ENCODE measurements around the gene CDA.

The CDA gene

GRCh38 chr1:20588634-20589225 is at the start of gene CDA:
Gene CDA, plus strand, starts transcription at chr1:20589097. Its CDS starts 33 bp downstream, at chr1:20589130.
- H3K27ac Mint-ChIP-seq, result no peak within 1 kb of the TSS
- peaks cover 6% of the 10 kb centered on the region for H3K4me1 Mint-ChIP-seq
- ATAC-seq (ENCODE audit: low read depth) (no peak), DNase-seq (ENCODE audit: low spot score in 2 of 2) (no peak)
- H3K4me3 Mint-ChIP-seq, result no peak within 1 kb of the TSS
- no peaks in the 10 kb centered on the region for H3K36me3 Mint-ChIP-seq
- H3K9me3 Mint-ChIP-seq, result no peaks in the 10 kb centered on the region
- peaks cover 45% of the 10 kb centered on the region for H3K27me3 Mint-ChIP-seq

GRCh38 chr1:20540281-20540680 is 48.6 kb upstream of the CDA start:
- peaks cover 29% of the 10 kb centered on the region for H3K27me3 Mint-ChIP-seq
- no peaks in the 10 kb centered on the region for H3K4me1 Mint-ChIP-seq
- no peak for DNase-seq (ENCODE audit: low spot score in 2 of 2)
- ATAC-seq (ENCODE audit: low read depth), result no peak
- H3K4me3 Mint-ChIP-seq, result no peak overlapping the region
- H3K36me3 Mint-ChIP-seq, result no peaks in the 10 kb centered on the region
- H3K27ac Mint-ChIP-seq, result no peak overlapping the region
- no peaks in the 10 kb centered on the region for H3K9me3 Mint-ChIP-seq

DNA sequence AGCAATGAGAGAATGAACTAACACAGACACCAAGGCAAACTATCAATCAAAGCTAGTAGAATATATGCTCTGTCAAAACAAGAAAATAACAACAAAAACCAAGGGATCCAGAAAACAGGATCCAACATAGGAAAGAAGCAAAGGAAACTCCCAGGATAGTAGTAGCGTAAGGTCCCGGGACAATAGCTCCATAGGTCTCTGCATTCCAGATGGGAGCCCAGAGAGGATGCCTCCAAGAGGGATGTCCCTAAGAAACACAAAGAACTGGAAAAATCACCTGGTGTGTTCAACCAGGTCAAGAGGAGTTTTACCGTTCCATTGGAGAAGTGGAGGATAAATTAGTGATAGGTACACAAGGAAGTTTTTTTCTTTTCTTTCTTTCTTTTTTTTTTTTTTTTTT is 42.3 kb upstream of the CDA start:
- no peak overlapping the region for H3K4me3 Mint-ChIP-seq
- DNase-seq (ENCODE audit: low spot score in 2 of 2) (no peak), ATAC-seq (ENCODE audit: low read depth) (no peak)
- H3K27me3 Mint-ChIP-seq, result peaks cover 22% of the 10 kb centered on the region
- no peaks in the 10 kb centered on the region for H3K36me3 Mint-ChIP-seq
- H3K4me1 Mint-ChIP-seq, result peaks cover 5% of the 10 kb centered on the region
- H3K27ac Mint-ChIP-seq, result no peak overlapping the region
- no peaks in the 10 kb centered on the region for H3K9me3 Mint-ChIP-seq

- Mint-ChIP-seq H3K4me3 (no peak overlapping the region), H3K4me1 (peaks cover 8% of the 10 kb centered on the region), H3K36me3 (no peaks in the 10 kb centered on the region), H3K27me3 (peaks cover 21% of the 10 kb centered on the region), H3K9me3 (no peaks in the 10 kb centered on the region), H3K27ac (no peak overlapping the region)
- no peak for DNase-seq (ENCODE audit: low spot score in 2 of 2)
- ATAC-seq (ENCODE audit: low read depth), result peak; percentile 37
Observed at GRCh38 chr1:20551161-20551560, 37.7 kb upstream of the CDA start.

- no peak within 1 kb of the TSS for H3K27ac Mint-ChIP-seq
- DNase-seq (ENCODE audit: low spot score in 2 of 2), result no peak
- peaks cover 8% of the 10 kb centered on the region for H3K4me1 Mint-ChIP-seq
- no peaks in the 10 kb centered on the region for H3K36me3 Mint-ChIP-seq
- ATAC-seq (ENCODE audit: low read depth), result peak; percentile 48
- peaks cover 16% of the 10 kb centered on the region for H3K27me3 Mint-ChIP-seq
- H3K4me3 Mint-ChIP-seq, result peak within 1 kb of the TSS; percentile 34
- H3K9me3 Mint-ChIP-seq, result no peaks in the 10 kb centered on the region
Observed at GRCh38 chr1:20551945-20552727, 36.8 kb upstream of the CDA start, which contains the start of gene FAM43B. Gene FAM43B, plus strand, starts transcription at chr1:20552573. Its CDS starts 401 bp downstream, at chr1:20552974.

DNA sequence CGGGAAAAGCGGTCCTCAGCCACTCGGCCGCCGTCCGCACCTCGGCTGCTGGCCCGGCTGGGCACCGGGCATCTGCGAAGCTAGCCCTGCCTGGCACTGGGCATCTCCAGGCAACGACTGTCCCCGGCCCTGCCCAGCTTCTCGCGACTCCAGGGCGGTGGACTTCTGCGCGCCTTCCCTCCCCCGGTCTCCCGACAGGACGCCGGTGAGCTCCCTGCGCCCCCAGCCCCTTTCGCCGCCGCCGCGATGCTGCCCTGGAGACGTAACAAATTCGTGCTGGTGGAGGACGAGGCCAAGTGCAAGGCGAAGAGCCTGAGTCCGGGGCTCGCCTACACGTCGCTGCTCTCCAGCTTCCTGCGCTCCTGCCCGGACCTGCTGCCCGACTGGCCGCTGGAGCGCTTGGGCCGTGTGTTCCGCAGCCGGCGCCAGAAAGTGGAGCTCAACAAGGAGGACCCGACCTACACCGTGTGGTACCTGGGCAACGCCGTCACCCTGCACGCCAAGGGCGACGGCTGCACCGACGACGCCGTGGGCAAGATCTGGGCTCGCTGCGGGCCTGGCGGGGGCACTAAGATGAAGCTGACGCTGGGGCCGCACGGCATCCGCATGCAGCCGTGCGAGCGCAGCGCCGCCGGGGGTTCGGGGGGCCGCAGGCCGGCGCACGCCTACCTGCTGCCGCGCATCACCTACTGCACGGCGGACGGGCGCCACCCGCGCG is 36.0 kb upstream of the CDA start:
- H3K9me3 Mint-ChIP-seq, result no peaks in the 10 kb centered on the region
- H3K4me3 Mint-ChIP-seq, result no peak overlapping the region
- DNase-seq (ENCODE audit: low spot score in 2 of 2) (no peak), ATAC-seq (ENCODE audit: low read depth) (no peak)
- H3K36me3 Mint-ChIP-seq, result no peaks in the 10 kb centered on the region
- H3K27me3 Mint-ChIP-seq, result peaks cover 16% of the 10 kb centered on the region
- peaks cover 8% of the 10 kb centered on the region for H3K4me1 Mint-ChIP-seq
- no peak overlapping the region for H3K27ac Mint-ChIP-seq

DNA sequence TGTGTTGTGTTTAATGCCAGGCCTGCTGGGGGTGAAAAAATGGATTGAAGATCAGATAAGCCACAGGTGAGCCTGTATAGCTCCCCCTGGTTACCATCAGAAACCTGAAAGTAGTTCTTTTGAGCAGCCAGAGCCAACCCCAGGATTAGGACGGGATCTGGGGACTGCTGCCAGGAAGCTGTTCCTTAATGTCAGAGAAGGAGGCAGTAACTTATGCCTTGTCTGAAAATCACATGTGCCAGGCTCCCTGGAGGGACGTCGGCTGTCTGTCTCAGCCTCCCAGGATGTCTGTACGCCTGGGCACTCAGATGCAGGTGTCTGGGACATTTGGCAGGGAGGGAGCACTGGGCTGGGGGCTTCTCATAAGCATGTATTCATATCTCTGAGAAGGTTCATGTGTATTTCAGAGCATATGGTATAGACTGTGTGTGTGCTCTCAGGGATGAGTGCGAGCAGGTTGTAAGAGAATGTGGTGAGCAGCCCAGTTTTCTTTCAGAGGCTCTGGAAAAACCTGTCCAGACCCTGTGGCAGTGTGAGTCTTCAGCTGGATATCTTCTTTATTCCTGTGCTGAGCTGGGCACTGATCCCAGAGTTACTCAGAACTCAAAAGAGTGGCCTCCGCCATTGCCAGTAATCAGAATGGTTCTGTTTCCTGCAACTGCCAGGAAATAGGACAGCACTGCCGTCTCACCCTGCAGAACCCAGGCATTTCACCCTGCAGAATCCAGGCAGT is 33.7 kb upstream of the CDA start:
- no peak for DNase-seq (ENCODE audit: low spot score in 2 of 2)
- Mint-ChIP-seq H3K27ac (no peak overlapping the region), H3K4me3 (no peak overlapping the region)

GRCh38 chr1:20555758-20556120 is 33.2 kb upstream of the CDA start:
- Mint-ChIP-seq H3K9me3 (no peaks in the 10 kb centered on the region), H3K27me3 (peaks cover 18% of the 10 kb centered on the region), H3K36me3 (no peaks in the 10 kb centered on the region), H3K4me1 (peaks cover 8% of the 10 kb centered on the region), H3K27ac (no peak overlapping the region), H3K4me3 (no peak overlapping the region)
- DNase-seq (ENCODE audit: low spot score in 2 of 2) (no peak), ATAC-seq (ENCODE audit: low read depth) (no peak)

More for the DNA sequence above, 33.7 kb upstream of the CDA start:
- no peak for ATAC-seq (ENCODE audit: low read depth)
- H3K9me3 Mint-ChIP-seq, result no peaks in the 10 kb centered on the region
- H3K27me3 Mint-ChIP-seq, result peaks cover 17% of the 10 kb centered on the region
- peaks cover 8% of the 10 kb centered on the region for H3K4me1 Mint-ChIP-seq
- no peaks in the 10 kb centered on the region for H3K36me3 Mint-ChIP-seq

DNA sequence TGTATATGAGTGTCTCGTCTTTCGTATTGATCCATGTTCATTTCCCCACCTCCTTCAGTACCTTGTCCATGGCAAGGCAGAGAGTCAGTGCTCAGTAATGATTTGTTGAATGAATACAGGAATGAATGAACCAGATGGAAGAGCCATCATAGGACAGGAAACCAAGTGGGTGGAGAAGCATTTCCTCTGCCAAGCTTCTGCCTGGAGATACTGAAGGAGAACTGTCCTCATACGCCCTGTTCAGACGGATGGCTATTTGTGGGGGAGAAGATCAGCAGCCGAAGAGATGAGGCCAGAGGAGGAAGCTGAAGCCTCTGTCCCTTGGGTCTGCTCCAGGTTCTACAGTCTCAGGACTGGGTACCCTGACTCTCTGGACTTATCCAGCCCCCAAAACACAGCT is 30.7 kb upstream of the CDA start:
- Mint-ChIP-seq H3K27ac (no peak overlapping the region), H3K27me3 (peaks cover 22% of the 10 kb centered on the region), H3K4me3 (no peak overlapping the region), H3K4me1 (peaks cover 3% of the 10 kb centered on the region), H3K9me3 (no peaks in the 10 kb centered on the region), H3K36me3 (no peaks in the 10 kb centered on the region)
- DNase-seq (ENCODE audit: low spot score in 2 of 2) (no peak), ATAC-seq (ENCODE audit: low read depth) (no peak)

- no peaks in the 10 kb centered on the region for H3K4me1 Mint-ChIP-seq
- no peak overlapping the region for H3K4me3 Mint-ChIP-seq
- H3K36me3 Mint-ChIP-seq, result no peaks in the 10 kb centered on the region
- H3K27ac Mint-ChIP-seq, result no peak overlapping the region
- DNase-seq (ENCODE audit: low spot score in 2 of 2), result no peak
- no peak for ATAC-seq (ENCODE audit: low read depth)
- H3K27me3 Mint-ChIP-seq, result peaks cover 18% of the 10 kb centered on the region
- H3K9me3 Mint-ChIP-seq, result no peaks in the 10 kb centered on the region
Observed at GRCh38 chr1:20560966-20561365, 27.9 kb upstream of the CDA start.

- ATAC-seq (ENCODE audit: low read depth), result no peak
- Mint-ChIP-seq H3K27me3 (peaks cover 19% of the 10 kb centered on the region), H3K9me3 (no peaks in the 10 kb centered on the region), H3K4me3 (no peak overlapping the region), H3K4me1 (no peaks in the 10 kb centered on the region), H3K27ac (no peak overlapping the region), H3K36me3 (no peaks in the 10 kb centered on the region)
- no peak for DNase-seq (ENCODE audit: low spot score in 2 of 2)
Observed at GRCh38 chr1:20565234-20565633, 23.7 kb upstream of the CDA start.

- H3K9me3 Mint-ChIP-seq, result peaks cover 2% of the 10 kb centered on the region
- no peak overlapping the region for H3K4me3 Mint-ChIP-seq
- H3K27ac Mint-ChIP-seq, result no peak overlapping the region
- ATAC-seq (ENCODE audit: low read depth), result no peak
- no peaks in the 10 kb centered on the region for H3K4me1 Mint-ChIP-seq
- H3K27me3 Mint-ChIP-seq, result peaks cover 23% of the 10 kb centered on the region
- no peaks in the 10 kb centered on the region for H3K36me3 Mint-ChIP-seq
- DNase-seq (ENCODE audit: low spot score in 2 of 2), result no peak
Observed at GRCh38 chr1:20569523-20570098, 19.3 kb upstream of the CDA start.

- no peaks in the 10 kb centered on the region for H3K36me3 Mint-ChIP-seq
- H3K27ac Mint-ChIP-seq, result no peak overlapping the region
- no peak overlapping the region for H3K4me3 Mint-ChIP-seq
Observed at GRCh38 chr1:20571427-20571826, 17.5 kb upstream of the CDA start.

More at GRCh38 chr1:20571427-20571826, 17.5 kb upstream of the CDA start:
- DNase-seq (ENCODE audit: low spot score in 2 of 2) (no peak), ATAC-seq (ENCODE audit: low read depth) (no peak)
- peaks cover 2% of the 10 kb centered on the region for H3K9me3 Mint-ChIP-seq
- H3K4me1 Mint-ChIP-seq, result no peaks in the 10 kb centered on the region
- H3K27me3 Mint-ChIP-seq, result peaks cover 23% of the 10 kb centered on the region
